Naive B cell (primary cell): ENCODE results near the gene APLNR. TPM values are rescaled to one million over a fixed set of nuclear protein-coding genes. Genes with fewer than 3 reads are reported as not detected.

Experiments used
- ATAC-seq, 2 donors: fragments of 150-1000 bp; cut with Tn5 transposase; 2 replicates each; pipeline ENCODE4 v1.10.0; 2021; ENCODE audit warnings: low read depth in 2 of 2, mild to moderate bottlenecking in 2 of 2, moderate library complexity in 2 of 2
- DNase-seq: peaks from one replicate; pipeline ENCODE4 v3.0.0; 2022
- H3K27ac Mint-ChIP-seq, 6 donors: one replicate each; pipeline ENCODE4 v1.8.0; 2020 to 2022; ENCODE audit warnings: mild to moderate bottlenecking in 6 of 6, mixed read lengths in 6 of 6, moderate library complexity in 5 of 6, inconsistent platforms in 2 of 6
- H3K27me3 Mint-ChIP-seq, 3 donors: one replicate each; pipeline ENCODE4 v1.8.0; 2021 to 2022; ENCODE audit warnings: mixed read lengths in 3 of 3, mild to moderate bottlenecking in 1 of 3
- H3K36me3 Mint-ChIP-seq, 2 donors: one replicate each; pipeline ENCODE4 v1.8.0; 2020 to 2022; ENCODE audit warnings: mixed read lengths in 2 of 2, inconsistent platforms in 1 of 2, mild to moderate bottlenecking in 1 of 2
- H3K4me1 Mint-ChIP-seq, 3 donors: one replicate each; pipeline ENCODE4 v1.8.0; 2020 to 2022; ENCODE audit warnings: mixed read lengths in 3 of 3, inconsistent platforms in 1 of 3, mild to moderate bottlenecking in 1 of 3, moderate library complexity in 1 of 3
- H3K4me3 Mint-ChIP-seq, 8 donors: one replicate each; pipeline ENCODE4 v1.8.0; 2020 to 2022; ENCODE audit warnings: mild to moderate bottlenecking in 8 of 8, mixed read lengths in 8 of 8, moderate library complexity in 8 of 8, inconsistent platforms in 2 of 8
- H3K9me3 Mint-ChIP-seq, 7 donors: one replicate each; pipeline ENCODE4 v1.8.0; 2020 to 2022; ENCODE audit warnings: mixed read lengths in 7 of 7, mild to moderate bottlenecking in 5 of 7, inconsistent platforms in 2 of 7, moderate library complexity in 1 of 7
- polyA plus RNA-seq, 6 donors: library from polyadenylated mRNA; unstranded; fragments of 300-500 nt; fragmentation: Illumina TruSeq; gene quantifications; one replicate each; pipeline ENCODE4 v1.2.3, GENCODE V29; 2021; ENCODE audit warnings: low read depth in 6 of 6

The APLNR gene
- polyA plus RNA-seq, 6 donors from 2014 or later = not detected

DNA sequence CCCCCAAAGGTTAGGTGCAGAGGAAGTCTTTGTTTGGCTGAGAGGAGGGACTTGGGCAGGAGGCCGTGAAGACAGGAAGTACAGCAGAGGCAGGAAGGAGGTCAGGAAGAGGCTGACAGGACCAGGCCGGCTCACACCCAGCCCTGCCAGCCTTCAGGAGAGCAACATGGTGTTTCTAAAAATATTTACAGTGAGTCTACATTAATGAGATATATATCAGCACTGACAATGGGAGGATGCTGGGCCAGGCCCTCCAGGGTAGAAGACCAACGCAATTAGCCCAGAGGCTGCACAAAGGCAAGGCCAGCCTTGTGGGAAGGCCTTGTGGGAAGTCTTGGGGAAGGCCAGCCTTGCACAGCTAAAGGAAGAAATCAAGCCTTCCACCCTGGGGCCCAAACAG lies 7.9 kb upstream of the APLNR start:
- ATAC-seq = no peak
- peak overlapping the region in 1 of 8 donors; percentile 11 for H3K4me3 Mint-ChIP-seq
- no peak overlapping the region for H3K27ac Mint-ChIP-seq
- peaks cover 6 to 9% (median 7%) of the 10 kb centered on the region in 3 donors for H3K4me1 Mint-ChIP-seq
- H3K27me3 Mint-ChIP-seq = peaks cover 10 to 23% (median 12%) of the 10 kb centered on the region in 3 donors
- DNase-seq = no peak
- no peaks in the 10 kb centered on the region for H3K36me3 Mint-ChIP-seq
- peaks cover 0 to 4% (median 0%) of the 10 kb centered on the region in 7 donors for H3K9me3 Mint-ChIP-seq

DNA sequence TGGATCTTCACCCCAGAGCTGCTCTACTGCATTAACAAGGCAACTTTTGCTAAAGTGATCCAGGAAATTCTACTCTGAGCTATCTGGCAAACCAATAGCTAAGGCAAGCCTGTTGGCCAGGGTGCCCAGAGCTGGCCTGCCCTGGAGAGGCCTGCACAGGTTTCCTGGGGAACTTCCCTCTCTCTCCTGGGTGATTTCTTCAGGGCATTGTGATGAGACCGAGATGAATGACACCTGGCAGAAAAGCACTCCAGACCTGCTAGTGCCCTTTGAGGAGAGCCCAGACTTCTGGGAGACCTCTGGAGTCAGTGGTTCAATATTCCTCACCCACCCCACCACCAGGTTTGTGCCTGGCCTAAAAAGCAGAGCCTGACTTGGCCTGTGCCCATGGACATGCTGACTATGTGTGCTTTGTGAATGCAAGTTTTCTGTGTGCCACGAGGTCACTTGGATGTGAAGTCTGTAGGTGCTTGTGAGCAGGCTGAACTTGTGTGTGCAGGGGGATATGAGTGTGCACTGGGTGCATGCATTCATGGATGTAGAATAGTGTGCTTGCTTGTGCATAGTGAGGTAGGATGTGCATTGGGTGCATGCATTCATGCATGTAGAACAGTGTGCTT lies 4.4 kb upstream of the APLNR start:
- Mint-ChIP-seq H3K4me3 (no peak overlapping the region), H3K36me3 (no peaks in the 10 kb centered on the region), H3K27ac (no peak overlapping the region), H3K4me1 (peaks cover 6 to 9% (median 7%) of the 10 kb centered on the region in 3 donors), H3K9me3 (peaks cover 0 to 4% (median 0%) of the 10 kb centered on the region in 7 donors), H3K27me3 (peaks cover 12 to 43% (median 35%) of the 10 kb centered on the region in 3 donors)
- ATAC-seq = no peak
- DNase-seq = no peak

DNA sequence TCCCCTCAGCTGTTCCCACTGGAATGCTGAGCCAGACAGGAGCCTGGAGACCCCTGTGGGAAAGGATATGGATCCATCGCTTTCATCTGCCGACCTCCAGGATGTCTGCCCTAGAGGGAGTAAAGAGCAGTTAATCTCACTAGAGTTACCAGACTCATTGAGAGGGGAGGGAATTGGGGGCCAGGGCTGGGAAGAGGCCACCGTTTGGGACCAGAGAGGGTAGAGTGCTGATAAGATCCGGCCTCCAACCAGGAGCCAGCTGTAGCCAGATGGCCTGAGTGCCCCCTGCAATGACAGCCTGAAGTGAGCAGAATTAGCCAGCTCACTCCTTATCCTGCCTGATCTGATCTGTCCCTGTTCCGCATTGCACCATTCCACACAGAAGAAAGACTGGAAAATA lies 3.7 kb upstream of the APLNR start:
- peaks cover 0 to 4% (median 0%) of the 10 kb centered on the region in 7 donors for H3K9me3 Mint-ChIP-seq
- no peak for ATAC-seq
- no peak for DNase-seq
- peak overlapping the region in 1 of 6 donors; percentile 21 for H3K27ac Mint-ChIP-seq
- peaks cover 6 to 9% (median 7%) of the 10 kb centered on the region in 3 donors for H3K4me1 Mint-ChIP-seq
- H3K4me3 Mint-ChIP-seq = no peak overlapping the region
- H3K27me3 Mint-ChIP-seq = peaks cover 12 to 49% (median 42%) of the 10 kb centered on the region in 3 donors
- H3K36me3 Mint-ChIP-seq = no peaks in the 10 kb centered on the region

DNA sequence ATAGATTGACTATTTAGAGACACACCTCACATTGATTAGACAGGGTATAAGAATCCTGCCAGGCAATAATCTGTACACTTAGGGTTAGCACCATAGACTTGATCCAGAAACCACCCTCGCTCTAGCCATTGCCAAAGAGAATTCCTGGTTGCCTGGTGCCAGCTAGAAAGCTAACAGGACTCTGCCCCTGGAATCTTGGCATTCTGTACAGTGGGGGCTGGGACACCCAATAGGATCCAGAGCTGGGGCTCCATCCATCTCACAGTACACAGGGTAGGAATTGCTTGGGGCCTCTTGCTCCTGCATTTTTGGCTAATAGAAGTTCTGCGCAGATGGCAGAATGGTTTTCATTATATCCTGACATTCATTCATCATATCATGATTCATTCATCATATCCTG lies 3.0 kb upstream of the APLNR start:
- no peak for ATAC-seq
- peaks cover 14 to 56% (median 49%) of the 10 kb centered on the region in 3 donors for H3K27me3 Mint-ChIP-seq
- DNase-seq = no peak
- H3K9me3 Mint-ChIP-seq = peaks cover 0 to 4% (median 0%) of the 10 kb centered on the region in 7 donors
- H3K4me3 Mint-ChIP-seq = no peak overlapping the region
- peaks cover 6 to 7% (median 6%) of the 10 kb centered on the region in 3 donors for H3K4me1 Mint-ChIP-seq
- no peaks in the 10 kb centered on the region for H3K36me3 Mint-ChIP-seq
- no peak overlapping the region for H3K27ac Mint-ChIP-seq

DNA sequence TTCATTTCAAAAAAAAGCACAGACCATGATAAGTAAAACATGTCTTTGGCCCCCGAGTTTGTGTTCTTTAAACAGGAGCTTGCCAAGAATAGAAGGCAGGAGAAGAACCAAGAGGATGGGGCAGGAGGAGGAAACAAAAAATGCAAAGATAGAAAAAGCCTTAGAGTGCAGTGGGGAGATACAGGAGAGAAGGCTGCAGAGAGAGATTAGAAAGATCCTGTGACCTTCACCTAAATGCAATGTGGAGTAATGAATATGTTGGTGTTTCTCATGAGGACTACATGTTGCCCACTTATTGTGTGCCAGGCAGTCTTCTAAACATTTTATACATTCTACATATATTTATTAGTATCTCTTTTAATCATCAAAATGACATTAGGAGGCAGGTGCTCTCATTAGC lies 2.3 kb upstream of the APLNR start:
- ATAC-seq (no peak), DNase-seq (no peak)
- Mint-ChIP-seq H3K4me1 (peaks cover 0 to under 1% (median 0%) of the 10 kb centered on the region in 3 donors), H3K36me3 (no peaks in the 10 kb centered on the region), H3K27me3 (peaks cover 19 to 63% (median 55%) of the 10 kb centered on the region in 3 donors), H3K27ac (no peak overlapping the region), H3K9me3 (peaks cover 0 to 2% (median 0%) of the 10 kb centered on the region in 7 donors), H3K4me3 (no peak overlapping the region)

DNA sequence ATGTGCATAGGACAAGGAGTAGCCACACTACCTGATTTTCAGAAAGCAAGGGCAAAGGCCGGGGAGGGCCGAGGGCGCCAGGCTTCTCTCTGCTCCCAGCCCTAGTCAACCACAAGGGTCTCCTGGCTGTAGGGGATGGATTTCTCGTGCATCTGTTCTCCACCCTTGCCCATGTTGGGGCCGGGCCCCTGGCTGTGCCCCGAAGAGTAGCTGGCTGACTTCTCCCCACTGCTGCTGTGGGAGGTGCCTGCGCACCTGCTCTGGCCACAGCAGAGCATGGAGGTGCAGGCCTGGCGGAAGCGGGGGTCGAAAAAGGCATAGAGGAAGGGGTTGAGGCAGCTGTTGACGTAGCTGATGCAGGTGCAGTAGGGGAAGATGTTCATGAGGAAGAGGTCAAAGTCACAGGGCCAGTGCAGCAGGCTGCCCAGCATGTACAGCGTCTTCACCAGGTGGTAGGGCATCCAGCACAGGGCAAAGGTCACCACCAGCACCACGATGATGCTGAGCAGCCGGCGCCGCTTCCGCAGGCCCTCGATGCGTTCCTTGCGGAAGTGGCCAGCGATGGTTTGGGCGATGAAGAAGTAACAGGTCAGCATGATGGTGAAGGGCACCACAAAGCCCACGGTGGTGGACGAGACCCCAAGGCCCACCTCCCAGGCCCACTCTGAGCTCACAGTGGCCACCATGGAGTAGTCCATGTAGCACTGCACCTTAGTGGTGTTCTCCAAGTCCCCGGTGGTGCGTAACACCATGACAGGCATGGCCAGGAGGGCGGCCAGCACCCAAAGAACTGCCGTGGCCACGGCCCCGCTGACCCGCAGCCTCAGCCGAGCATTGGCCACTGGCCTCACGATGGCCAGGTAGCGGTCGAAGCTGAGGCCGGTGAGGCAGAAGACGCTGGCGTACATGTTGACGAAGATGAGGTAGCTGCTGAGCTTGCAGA lies 1.0 kb downstream of the APLNR start:
- Mint-ChIP-seq H3K27me3 (peaks cover 38 to 88% (median 80%) of the 10 kb centered on the region in 3 donors), H3K9me3 (peaks cover 0 to 2% (median 0%) of the 10 kb centered on the region in 7 donors), H3K27ac (no peak overlapping the region), H3K4me3 (no peak overlapping the region), H3K36me3 (no peaks in the 10 kb centered on the region), H3K4me1 (peaks cover 5 to 8% (median 6%) of the 10 kb centered on the region in 3 donors)
- DNase-seq = no peak
- no peak for ATAC-seq

DNA sequence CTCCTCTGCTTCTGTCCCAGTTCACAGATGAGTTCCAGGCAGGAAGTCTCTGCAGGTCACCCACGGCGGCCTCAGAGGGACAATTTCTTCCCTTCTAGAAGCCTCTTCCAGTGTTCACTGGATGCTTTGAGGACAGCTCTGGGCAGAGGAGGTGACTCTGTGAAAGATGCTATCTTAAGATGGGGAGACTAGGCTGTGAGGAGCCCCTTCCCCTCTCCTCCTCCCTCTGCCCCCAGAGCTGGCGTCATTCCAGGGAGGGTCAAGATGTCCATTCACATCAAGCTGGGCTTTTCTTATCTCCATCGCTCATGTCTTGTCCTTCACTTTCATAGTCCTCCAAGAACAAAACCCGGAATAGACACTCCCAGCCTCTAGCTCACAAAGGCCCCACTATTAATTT lies 3.3 kb downstream of the APLNR start:
- peaks cover 58 to 90% (median 88%) of the 10 kb centered on the region in 3 donors for H3K27me3 Mint-ChIP-seq
- no peaks in the 10 kb centered on the region for H3K36me3 Mint-ChIP-seq

DNA sequence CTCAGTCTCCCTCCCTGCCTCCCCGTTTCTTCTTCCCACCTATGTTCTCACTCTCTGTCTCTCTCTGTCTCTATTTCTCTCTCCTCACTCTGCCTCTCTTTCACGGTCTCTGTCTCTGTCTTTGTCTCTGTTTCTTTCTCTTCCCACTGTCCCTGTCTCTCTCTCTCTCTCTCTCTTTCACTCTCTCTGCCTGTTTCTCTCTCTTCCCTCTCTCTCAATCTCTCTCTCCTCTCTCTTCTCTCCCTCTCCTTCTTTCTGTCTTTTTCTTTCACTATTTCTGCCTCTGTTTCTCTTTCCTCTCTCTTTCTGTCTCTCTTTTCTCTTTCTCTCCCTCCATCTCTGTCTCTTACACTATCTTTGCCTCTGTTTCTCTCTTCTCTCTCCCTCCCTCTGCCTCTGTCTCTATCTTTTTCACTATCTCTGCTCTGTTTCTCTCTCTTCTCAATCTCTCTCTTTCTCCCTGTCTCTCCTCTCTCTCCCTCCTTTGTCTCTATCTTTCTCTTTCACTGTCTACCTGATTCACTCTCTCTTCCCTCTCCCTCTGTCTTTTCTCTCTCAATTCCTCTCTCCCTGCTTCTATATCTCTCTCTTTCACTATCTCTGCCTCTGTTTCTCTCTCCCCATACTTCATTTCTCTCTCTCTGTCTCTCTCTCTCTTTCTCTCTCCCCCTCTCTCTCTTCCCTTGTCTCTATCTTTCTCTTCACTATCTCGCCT lies 5.4 kb downstream of the APLNR start:
- no peaks in the 10 kb centered on the region for H3K36me3 Mint-ChIP-seq
- peaks cover 58 to 75% (median 68%) of the 10 kb centered on the region in 3 donors for H3K27me3 Mint-ChIP-seq
- H3K27ac Mint-ChIP-seq = peak overlapping the region in 1 of 6 donors; percentile 19
- peaks cover 0 to 2% (median 0%) of the 10 kb centered on the region in 7 donors for H3K9me3 Mint-ChIP-seq
- ATAC-seq = no peak
- peaks cover 5 to 8% (median 6%) of the 10 kb centered on the region in 3 donors for H3K4me1 Mint-ChIP-seq
- H3K4me3 Mint-ChIP-seq = no peak overlapping the region
- DNase-seq = no peak

More for the DNA sequence above, 3.3 kb downstream of the APLNR start:
- Mint-ChIP-seq H3K27ac (no peak overlapping the region), H3K9me3 (peaks cover 0 to 2% (median 0%) of the 10 kb centered on the region in 7 donors), H3K4me3 (no peak overlapping the region), H3K4me1 (peaks cover 5 to 8% (median 6%) of the 10 kb centered on the region in 3 donors)
- no peak for ATAC-seq
- DNase-seq = no peak

DNA sequence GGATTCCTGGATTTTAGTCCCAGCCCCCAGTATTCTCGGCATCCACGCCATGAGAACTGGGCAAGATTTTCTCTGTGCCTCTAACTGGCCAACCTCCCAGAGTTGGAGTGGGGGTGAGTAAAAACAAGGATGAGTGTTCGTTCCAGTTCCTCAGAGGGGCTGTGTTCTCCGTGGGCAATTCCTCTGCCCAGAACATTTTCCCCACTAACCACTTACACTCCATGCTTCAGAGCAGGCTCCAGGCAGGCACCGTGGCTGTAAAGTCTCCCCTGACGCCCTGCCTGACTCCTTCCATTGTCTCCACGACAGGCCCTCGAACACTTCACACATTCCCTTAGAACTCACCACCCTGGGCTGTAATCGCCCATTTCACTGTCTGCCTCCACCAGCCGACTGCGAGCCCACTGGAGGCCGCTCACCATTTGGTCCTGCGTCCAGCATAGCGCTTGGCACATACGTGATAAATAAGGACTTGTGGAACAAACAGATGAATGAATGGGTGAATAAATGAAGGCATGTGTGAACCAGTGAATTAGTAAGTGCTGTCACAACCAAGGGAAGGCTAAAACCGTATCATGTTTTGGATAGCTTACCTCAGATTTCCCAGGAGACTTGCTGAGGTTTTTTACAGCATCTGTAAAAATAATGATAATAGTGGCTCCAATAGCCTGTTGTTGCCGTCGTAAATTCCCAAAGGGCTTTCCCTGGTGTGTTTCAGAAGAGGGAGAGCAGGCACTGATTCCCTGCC lies 6.1 kb downstream of the APLNR start:
- Mint-ChIP-seq H3K27me3 (peaks cover 58 to 67% (median 64%) of the 10 kb centered on the region in 3 donors), H3K4me1 (peaks cover 5 to 8% (median 6%) of the 10 kb centered on the region in 3 donors), H3K27ac (no peak overlapping the region), H3K4me3 (no peak overlapping the region), H3K36me3 (no peaks in the 10 kb centered on the region), H3K9me3 (peaks cover 0 to under 1% (median 0%) of the 10 kb centered on the region in 7 donors)
- DNase-seq (no peak), ATAC-seq (no peak)

DNA sequence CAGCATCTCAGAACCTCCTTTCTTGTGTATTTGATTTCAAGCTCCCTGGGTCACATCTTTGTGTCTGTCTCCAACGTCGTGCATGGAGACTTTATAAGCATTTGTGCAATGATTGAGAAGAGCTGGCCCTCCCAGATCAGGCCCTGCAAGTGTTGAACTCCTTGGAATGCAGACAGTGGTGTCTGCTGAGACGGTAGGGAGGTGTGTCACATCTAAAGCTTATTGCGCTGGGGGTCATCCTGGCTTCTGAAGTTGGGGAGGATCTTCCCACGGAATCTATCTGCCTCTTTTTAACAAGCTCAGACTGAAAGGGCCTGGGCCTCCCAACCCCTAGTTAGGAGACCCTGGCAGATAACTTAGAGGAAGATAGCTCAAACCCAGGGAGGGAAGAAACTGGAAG lies 6.7 kb downstream of the APLNR start:
- H3K4me1 Mint-ChIP-seq = peaks cover 5 to 8% (median 6%) of the 10 kb centered on the region in 3 donors

DNA sequence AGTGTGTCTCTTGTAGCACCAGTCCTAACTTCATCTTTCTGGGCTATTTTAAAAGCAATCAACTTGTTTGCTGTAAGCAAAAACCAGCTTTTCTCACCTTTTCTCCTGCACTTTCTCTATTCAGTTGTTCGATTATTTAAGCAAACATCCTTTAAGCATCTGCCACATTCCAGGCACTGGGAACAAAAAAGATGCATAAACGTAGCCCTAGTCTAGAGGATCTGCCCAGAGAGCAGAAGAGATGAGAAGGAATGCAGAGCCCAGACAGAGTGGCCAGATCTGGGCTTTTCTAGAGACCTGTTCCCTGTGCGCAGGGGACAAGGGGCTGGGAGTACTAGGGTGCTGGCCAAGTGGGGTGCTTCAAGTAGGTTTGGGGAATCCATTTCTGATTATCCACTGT lies 8.4 kb downstream of the APLNR start:
- no peak overlapping the region for H3K4me3 Mint-ChIP-seq
- DNase-seq (no peak), ATAC-seq (no peak)
- no peaks in the 10 kb centered on the region for H3K36me3 Mint-ChIP-seq
- H3K27ac Mint-ChIP-seq = no peak overlapping the region
- peaks cover 5 to 8% (median 6%) of the 10 kb centered on the region in 3 donors for H3K4me1 Mint-ChIP-seq
- H3K27me3 Mint-ChIP-seq = peaks cover 41 to 50% (median 45%) of the 10 kb centered on the region in 3 donors
- H3K9me3 Mint-ChIP-seq = peaks cover 0 to 2% (median 0%) of the 10 kb centered on the region in 7 donors

More for the DNA sequence above, 6.7 kb downstream of the APLNR start:
- Mint-ChIP-seq H3K36me3 (no peaks in the 10 kb centered on the region), H3K4me3 (no peak overlapping the region), H3K9me3 (peaks cover 0 to 2% (median 0%) of the 10 kb centered on the region in 7 donors), H3K27ac (no peak overlapping the region), H3K27me3 (peaks cover 58 to 61% (median 58%) of the 10 kb centered on the region in 3 donors)
- ATAC-seq (no peak), DNase-seq (no peak)

DNA sequence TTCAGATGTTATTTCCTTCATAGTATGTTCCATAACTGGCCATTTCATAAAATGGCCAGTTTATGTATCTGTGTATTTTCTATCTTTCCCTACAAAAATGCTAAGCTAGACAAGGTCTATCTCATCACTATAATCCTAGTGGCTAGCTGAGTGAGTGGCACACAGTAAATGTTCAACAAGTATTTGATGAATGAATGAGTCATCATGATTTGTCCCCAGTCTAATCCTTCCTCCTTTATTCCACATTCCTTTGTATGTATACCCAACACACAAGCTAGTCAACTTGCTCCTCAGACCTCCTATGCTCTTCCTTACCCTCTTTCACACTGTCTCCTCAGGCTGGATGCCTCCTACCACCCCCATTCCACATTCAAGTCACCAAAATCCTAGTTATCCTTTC lies 12.5 kb downstream of the APLNR start:
- Mint-ChIP-seq H3K27me3 (peaks cover 1 to 12% (median 10%) of the 10 kb centered on the region in 3 donors), H3K36me3 (no peaks in the 10 kb centered on the region), H3K27ac (no peak overlapping the region), H3K4me1 (no peaks in the 10 kb centered on the region), H3K4me3 (no peak overlapping the region), H3K9me3 (peaks cover 0 to 2% (median 0%) of the 10 kb centered on the region in 7 donors)
- DNase-seq = no peak
- ATAC-seq = no peak
